ENCODE results near the gene CHORDC1.
"Not testable (repeated sequence)": the region's sequence is repeated elsewhere in the genome, so short reads cannot be mapped to it uniquely, and the experiment has no call there.

CHORDC1 gene

DNA sequence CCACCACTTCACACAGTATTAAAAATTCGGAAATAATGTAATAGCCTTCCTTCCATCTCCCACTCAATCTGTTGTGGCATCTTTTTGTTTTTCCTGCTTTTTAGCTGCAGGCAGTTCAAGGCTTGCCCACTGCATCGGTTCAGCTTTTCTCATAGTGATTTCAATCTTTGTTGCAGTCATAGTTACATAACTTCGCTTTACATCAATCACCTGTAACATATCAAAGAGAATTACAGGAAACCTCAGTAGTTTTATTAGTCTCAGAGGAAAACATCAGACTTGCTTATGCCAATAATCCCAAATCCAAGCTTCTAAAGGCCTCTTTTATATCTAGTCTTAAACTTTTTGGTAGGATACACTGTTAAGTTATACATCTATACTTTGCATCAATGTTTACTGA is 20.5 kb downstream of the CHORDC1 start:
- Histone ChIP-seq H3K4me1 (ENCODE audit: insufficient read depth, low read length) (no peaks in the 10 kb centered on the region), H3K9ac (ENCODE audit: low read depth, low read length) (no peak overlapping the region), H3K9me3 (ENCODE audit: control insufficient read depth, insufficient read depth, low read length) (no peaks in the 10 kb centered on the region), H3K36me3 (ENCODE audit: insufficient read depth, low read length) (peaks cover 7% of the 10 kb centered on the region)

DNA sequence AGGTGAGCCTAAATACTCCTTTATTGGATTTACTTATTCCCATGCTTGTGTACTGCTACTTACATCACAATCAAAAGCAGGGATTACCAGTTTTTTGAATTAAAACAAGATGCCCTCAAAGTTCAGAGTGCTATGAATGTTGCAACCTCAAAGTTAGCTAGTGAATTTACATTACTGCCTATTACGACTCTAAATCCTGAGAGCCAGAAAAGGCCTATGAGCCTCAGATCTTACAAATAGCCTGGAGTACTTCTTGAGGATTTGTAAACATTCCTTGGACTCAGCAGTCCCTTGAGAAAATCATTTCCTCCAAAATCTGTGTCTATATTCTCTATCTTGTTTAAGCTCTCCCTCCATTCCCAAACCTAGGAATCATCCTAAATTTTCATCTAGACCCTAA is 25.5 kb downstream of the CHORDC1 start:
- no peak overlapping the region for H3K9ac ChIP-seq (ENCODE audit: low read depth, low read length)
- H3K9me3 ChIP-seq (ENCODE audit: control insufficient read depth, insufficient read depth, low read length): no peaks in the 10 kb centered on the region
- no peaks in the 10 kb centered on the region for H3K4me1 ChIP-seq (ENCODE audit: insufficient read depth, low read length)
- H3K36me3 ChIP-seq (ENCODE audit: insufficient read depth, low read length): peaks cover 7% of the 10 kb centered on the region; the same call in 1 of the 2 replicates

DNA sequence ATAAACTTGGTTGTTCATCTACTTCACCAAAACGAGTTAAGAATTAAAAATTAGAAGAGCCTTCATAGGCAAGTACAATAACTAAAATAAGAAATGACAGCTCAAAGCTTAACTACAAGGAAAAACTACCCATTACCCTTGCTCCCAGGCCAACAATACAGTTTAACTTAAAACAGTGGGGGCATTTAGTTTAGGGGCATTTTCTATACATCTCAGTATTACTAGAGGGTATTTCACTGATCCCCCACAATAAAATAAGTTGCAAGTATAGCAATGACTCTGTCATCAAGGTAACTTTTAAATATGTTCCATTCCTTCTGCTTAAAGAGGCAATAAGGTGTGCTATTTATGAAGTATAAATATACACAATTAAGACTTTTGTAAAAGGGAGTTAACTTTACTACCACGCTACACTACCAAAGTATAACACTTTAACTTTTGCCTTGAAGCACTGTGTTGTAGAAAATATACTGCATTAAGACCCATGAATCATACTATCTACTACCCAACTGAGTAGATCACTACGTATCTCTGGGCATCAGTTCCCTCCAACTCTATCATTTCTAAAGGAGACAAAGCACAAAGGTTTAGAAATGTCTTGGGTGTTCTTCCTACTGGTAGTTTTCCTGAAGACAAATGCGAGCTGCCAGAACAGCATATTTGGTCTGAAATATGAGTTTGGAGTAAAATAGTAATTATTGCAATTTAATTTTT is 29.8 kb downstream of the CHORDC1 start:
- no peak overlapping the region for H3K9ac ChIP-seq (ENCODE audit: low read depth, low read length)
- H3K9me3 ChIP-seq (ENCODE audit: control insufficient read depth, insufficient read depth, low read length): no peaks in the 10 kb centered on the region
- no peaks in the 10 kb centered on the region for H3K4me1 ChIP-seq (ENCODE audit: insufficient read depth, low read length)
- 0 out of 2 replicates have a peak, but pooled peaks cover 5% of the 10 kb centered on the region for H3K36me3 ChIP-seq (ENCODE audit: insufficient read depth, low read length)

DNA sequence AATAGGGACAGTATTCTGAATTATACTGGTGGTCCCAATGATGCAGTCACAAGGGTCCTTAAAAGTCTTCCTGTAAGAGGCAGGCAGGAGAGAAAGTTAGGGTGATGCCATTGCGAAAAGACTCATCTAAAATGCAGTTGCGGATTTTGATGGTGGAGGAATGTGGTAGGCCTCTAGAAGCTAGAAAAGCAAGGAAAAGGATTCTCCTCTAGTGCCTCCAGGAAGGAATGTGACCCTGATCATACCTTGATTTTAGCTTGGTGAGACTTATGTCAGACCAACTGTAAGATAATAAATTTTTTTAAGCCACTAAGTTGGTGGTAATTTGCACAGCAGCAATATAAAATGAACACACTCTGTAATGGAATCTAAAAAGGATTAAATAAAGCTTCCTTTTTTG is 33.8 kb downstream of the CHORDC1 start:
- Histone ChIP-seq H3K9ac (ENCODE audit: low read depth, low read length) (no peak overlapping the region), H3K9me3 (ENCODE audit: control insufficient read depth, insufficient read depth, low read length) (no peaks in the 10 kb centered on the region), H3K4me1 (ENCODE audit: insufficient read depth, low read length) (no peaks in the 10 kb centered on the region), H3K36me3 (ENCODE audit: insufficient read depth, low read length) (no peaks in the 10 kb centered on the region)

DNA sequence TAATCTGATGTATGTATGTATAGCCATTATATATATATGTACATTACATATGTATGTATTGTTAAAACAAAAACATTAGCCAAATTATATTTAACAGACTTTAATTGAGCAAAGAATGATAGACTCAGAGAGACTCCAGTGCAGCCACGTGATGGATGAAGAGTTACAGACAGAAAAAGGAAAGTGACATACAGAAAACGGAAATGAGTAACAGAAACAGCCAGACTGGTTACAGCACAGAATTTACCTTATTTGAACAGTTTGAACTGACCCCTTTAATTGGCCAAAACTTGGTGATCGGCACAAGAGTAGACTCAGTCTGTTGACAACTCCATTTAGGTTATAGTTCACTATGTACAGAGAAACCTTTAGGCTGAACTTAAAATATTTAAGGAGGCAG is 35.0 kb downstream of the CHORDC1 start:
- no peaks in the 10 kb centered on the region for H3K4me1 ChIP-seq (ENCODE audit: insufficient read depth, low read length)
- H3K36me3 ChIP-seq (ENCODE audit: insufficient read depth, low read length): no peaks in the 10 kb centered on the region
- H3K9me3 ChIP-seq (ENCODE audit: control insufficient read depth, insufficient read depth, low read length): no peaks in the 10 kb centered on the region
- H3K9ac ChIP-seq (ENCODE audit: low read depth, low read length): no peak overlapping the region

DNA sequence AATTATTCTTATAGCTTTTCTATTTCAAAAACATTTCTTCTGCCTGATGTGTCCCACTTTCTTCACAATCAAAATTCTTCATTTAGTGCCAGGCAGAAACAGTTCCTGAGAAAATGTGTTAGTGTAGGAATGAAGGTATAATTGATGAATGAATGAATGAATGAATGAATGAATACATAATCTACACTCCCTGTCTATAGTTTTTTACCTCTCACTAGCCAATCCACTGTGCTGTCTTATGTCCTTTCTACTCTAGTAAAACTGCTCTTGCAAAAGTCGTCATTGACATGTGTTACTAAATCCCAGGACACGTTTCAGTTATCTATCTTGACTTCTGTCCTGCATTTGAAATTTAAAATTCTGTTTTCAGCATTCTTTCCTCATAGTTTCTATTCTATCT is 42.9 kb downstream of the CHORDC1 start:
- no peak overlapping the region for H3K9ac ChIP-seq (ENCODE audit: low read depth, low read length)
- no peaks in the 10 kb centered on the region for H3K9me3 ChIP-seq (ENCODE audit: control insufficient read depth, insufficient read depth, low read length)
- no peaks in the 10 kb centered on the region for H3K36me3 ChIP-seq (ENCODE audit: insufficient read depth, low read length)
- H3K4me1 ChIP-seq (ENCODE audit: insufficient read depth, low read length): no peaks in the 10 kb centered on the region

DNA sequence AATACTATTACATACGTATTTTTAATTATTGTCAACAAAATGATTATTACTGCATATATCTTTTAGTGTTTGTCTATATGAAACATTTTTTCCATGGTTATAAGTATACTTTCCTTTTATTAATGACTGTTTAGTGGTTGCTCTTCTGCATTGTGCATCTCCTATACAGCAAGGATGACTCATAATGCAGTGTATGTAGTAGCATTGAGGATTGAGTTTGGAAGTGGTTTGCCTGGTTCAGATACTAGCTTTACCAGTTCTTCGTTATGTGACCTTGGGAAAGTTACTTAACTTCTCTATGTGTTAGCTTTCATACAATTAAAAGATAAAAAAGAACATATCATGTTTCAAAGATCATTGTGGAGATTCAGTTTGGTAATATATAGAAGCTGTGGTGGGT is 44.1 kb downstream of the CHORDC1 start:
- Histone ChIP-seq H3K4me1 (ENCODE audit: insufficient read depth, low read length) (no peaks in the 10 kb centered on the region), H3K36me3 (ENCODE audit: insufficient read depth, low read length) (no peaks in the 10 kb centered on the region), H3K9ac (ENCODE audit: low read depth, low read length) (no peak overlapping the region), H3K9me3 (ENCODE audit: control insufficient read depth, insufficient read depth, low read length) (no peaks in the 10 kb centered on the region)

DNA sequence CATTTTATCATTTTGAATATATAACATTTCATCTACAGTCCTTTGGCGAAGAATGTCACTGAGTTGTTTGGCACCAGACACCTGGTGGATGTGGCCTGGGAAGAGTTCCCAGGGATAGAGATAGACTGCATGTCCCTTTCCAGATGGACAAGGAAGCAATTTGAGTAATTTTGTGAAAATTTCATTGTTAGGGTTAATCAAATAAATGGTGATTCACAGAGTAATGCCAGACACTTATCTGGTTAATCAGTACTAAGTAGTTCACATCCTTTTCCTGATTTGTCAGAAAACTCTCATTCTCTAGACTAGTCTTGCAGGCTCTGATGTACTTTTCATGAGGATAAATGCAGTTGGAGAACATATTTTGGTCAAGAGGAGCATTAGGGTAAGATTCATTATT is 46.8 kb downstream of the CHORDC1 start:
- no peaks in the 10 kb centered on the region for H3K4me1 ChIP-seq (ENCODE audit: insufficient read depth, low read length)
- H3K36me3 ChIP-seq (ENCODE audit: insufficient read depth, low read length): no peaks in the 10 kb centered on the region
- no peaks in the 10 kb centered on the region for H3K9me3 ChIP-seq (ENCODE audit: control insufficient read depth, insufficient read depth, low read length)
- no peak overlapping the region for H3K9ac ChIP-seq (ENCODE audit: low read depth, low read length)

DNA sequence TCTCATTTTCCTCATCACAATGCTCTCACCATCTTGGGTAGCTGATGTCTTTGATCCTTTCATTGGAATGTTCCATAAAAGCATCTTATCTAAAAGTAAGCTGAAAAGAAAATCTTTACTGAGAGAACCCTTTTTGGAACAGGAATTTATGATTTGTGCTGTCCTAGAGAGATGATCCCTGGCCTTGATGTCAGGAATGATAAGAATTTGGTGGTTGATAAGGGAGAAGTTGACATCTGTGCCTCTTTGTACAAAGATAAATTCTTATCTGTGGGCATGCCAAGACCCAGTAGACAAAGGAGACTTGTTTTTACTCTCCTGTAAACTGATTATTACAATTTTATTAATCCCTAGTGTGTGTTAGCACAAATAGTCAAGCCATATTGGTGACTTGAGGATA is 51.5 kb downstream of the CHORDC1 start:
- no peaks in the 10 kb centered on the region for H3K9me3 ChIP-seq (ENCODE audit: control insufficient read depth, insufficient read depth, low read length)
- H3K9ac ChIP-seq (ENCODE audit: low read depth, low read length): no peak overlapping the region

DNA sequence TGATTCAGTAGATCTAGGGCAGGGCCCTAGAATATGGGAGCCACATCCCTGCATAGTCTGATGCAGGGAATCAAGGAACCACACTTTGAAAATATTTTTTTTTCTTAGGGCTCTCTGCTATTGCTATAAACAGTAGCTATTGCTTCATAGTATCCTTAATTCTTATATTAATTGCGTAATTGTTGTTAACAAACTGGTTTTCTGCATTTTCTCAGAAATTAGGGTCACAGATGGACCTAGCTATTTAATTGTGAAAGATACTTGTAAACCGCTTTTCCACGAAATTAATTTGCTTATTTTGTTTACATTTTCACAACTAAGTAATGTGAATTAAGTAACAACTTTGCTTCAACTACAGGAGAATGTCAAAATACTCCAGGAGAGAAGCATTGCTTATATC is 54.3 kb downstream of the CHORDC1 start:
- no peaks in the 10 kb centered on the region for H3K4me1 ChIP-seq (ENCODE audit: insufficient read depth, low read length)
- H3K9ac ChIP-seq (ENCODE audit: low read depth, low read length): no peak overlapping the region
- no peaks in the 10 kb centered on the region for H3K36me3 ChIP-seq (ENCODE audit: insufficient read depth, low read length)

More for the DNA sequence above, 51.5 kb downstream of the CHORDC1 start:
- Histone ChIP-seq H3K4me1 (ENCODE audit: insufficient read depth, low read length) (no peaks in the 10 kb centered on the region), H3K36me3 (ENCODE audit: insufficient read depth, low read length) (no peaks in the 10 kb centered on the region)

DNA sequence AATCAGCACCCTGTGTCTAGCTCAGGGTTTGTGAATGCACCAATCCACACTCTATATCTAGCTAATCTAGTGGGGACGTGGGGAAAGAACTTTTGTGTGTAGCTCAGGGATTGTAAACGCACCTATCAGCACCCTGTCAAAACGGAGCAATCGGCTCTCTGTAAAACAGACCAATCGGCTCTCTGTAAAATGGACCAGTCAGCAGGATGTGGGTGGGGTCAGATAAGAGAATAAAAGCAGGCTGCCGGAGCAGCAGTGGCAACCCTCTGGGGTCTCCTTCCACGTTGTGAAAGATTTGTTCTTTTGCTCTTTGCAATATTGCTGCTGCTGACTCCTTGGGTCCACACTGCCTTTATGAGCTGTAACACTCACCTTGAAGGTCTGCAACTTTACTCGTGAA is 55.1 kb downstream of the CHORDC1 start:
- not testable (repeated sequence) for H3K9me3 ChIP-seq (ENCODE audit: control insufficient read depth, insufficient read depth, low read length); H3K4me1 ChIP-seq (ENCODE audit: insufficient read depth, low read length); H3K36me3 ChIP-seq (ENCODE audit: insufficient read depth, low read length); H3K9ac ChIP-seq (ENCODE audit: low read depth, low read length)

More for the DNA sequence above, 54.3 kb downstream of the CHORDC1 start:
- H3K9me3 ChIP-seq (ENCODE audit: control insufficient read depth, insufficient read depth, low read length): no peaks in the 10 kb centered on the region

DNA sequence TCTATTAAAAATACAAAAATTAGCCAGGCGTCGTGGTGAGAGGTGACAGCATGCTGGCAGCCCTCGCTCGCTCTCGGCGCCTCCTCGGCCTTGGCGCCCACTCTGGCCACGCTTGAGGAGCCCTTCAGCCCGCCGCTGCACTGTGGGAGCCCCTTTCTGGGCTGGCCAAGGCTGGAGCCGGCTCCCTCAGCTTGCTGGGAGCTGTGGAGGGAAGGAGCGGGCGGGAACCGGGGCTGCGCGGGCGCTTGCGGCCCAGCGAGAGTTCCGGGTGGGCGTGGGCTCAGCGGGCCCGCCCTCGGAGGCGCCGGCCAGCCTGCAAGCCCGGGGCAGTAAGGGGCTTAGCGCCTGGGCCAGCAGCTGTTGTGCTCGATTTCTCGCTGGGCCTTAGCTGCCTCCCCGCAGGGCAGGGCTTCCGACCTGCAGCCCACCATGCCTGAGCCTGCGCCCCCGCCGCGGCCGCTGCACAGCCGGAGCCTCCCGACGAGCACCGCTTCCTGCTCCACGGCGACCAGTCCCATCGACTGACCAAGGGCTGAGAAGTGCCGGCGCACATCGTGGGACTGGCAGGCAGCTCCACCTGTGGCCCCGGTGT is 55.8 kb downstream of the CHORDC1 start:
- H3K9me3 ChIP-seq (ENCODE audit: control insufficient read depth, insufficient read depth, low read length); H3K4me1 ChIP-seq (ENCODE audit: insufficient read depth, low read length); H3K9ac ChIP-seq (ENCODE audit: low read depth, low read length); H3K36me3 ChIP-seq (ENCODE audit: insufficient read depth, low read length): not testable (repeated sequence)
